22Rv1 (cell line): ENCODE measurements around the gene NMNAT2.

Source experiments
- ZFX ChIP-seq: fragments of 450-650 bp; IDR thresholded peaks from 2 replicates; pipeline ENCODE4 v1.6.1; 2017; ENCODE audit warnings: antibody characterized with exemption, borderline replicate concordance
- TF ChIP-seq, protein P1 (sequence below): fragments of 450-650 bp; IDR thresholded peaks from 2 replicates; pipeline ENCODE4 v1.5.1; 2017; ENCODE audit warnings: mild to moderate bottlenecking

DNA sequence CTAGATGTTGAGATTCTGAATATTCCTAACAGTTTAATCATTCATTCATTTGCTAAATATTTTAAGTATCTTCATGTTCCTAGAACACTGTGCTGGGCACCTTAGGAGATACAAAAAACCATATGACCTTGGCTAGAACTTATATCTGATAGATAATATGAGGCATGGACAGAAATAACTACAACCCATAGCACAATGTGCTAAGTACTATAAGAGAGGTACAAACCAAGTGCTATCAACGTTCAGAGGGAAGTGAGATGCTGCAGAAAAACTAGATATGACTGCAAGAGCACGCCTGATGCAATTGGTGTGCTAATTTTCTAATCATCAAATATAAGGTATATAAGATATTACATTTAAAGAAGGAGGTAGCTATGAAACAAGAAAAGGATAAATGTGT lies 10.7 kb downstream of the NMNAT2 start:
- TF ChIP-seq, protein P1, sequence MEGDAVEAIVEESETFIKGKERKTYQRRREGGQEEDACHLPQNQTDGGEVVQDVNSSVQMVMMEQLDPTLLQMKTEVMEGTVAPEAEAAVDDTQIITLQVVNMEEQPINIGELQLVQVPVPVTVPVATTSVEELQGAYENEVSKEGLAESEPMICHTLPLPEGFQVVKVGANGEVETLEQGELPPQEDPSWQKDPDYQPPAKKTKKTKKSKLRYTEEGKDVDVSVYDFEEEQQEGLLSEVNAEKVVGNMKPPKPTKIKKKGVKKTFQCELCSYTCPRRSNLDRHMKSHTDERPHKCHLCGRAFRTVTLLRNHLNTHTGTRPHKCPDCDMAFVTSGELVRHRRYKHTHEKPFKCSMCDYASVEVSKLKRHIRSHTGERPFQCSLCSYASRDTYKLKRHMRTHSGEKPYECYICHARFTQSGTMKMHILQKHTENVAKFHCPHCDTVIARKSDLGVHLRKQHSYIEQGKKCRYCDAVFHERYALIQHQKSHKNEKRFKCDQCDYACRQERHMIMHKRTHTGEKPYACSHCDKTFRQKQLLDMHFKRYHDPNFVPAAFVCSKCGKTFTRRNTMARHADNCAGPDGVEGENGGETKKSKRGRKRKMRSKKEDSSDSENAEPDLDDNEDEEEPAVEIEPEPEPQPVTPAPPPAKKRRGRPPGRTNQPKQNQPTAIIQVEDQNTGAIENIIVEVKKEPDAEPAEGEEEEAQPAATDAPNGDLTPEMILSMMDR: no peak
- TF ChIP-seq ZFX: no peak
